ENCODE measurements around the gene TM9SF1. TPM values are rescaled to one million over a fixed set of nuclear protein-coding genes. Genes with fewer than 3 reads are reported as not detected.

Gene TM9SF1
- polyA plus RNA-seq (2013, experiment 1 of 2; ENCODE audit: insufficient read length), result 37.1 TPM
- 33.0 TPM for polyA plus RNA-seq (2013, experiment 2 of 2; ENCODE audit: insufficient read length)

GRCh38 chr14:24195186-24196070 lies at the start of gene TM9SF1:
Gene TM9SF1, minus strand, starts transcription at chr14:24195441. Its CDS starts 422 bp downstream, at chr14:24195019.
- DNase-seq, result peak; percentile 88

- no peak for DNase-seq
Measured at GRCh38 chr14:24243336-24243836, 48.1 kb upstream of the TM9SF1 start.

GRCh38 chr14:24241829-24242443 lies 46.7 kb upstream of the TM9SF1 start:
- DNase-seq, result peak; percentile 92

- no peak for DNase-seq
Measured at GRCh38 chr14:24240110-24240918, 45.1 kb upstream of the TM9SF1 start.

GRCh38 chr14:24238527-24239037 lies 43.3 kb upstream of the TM9SF1 start:
- no peak for DNase-seq

GRCh38 chr14:24238123-24238522 lies 42.9 kb upstream of the TM9SF1 start:
- no peak for DNase-seq

GRCh38 chr14:24237463-24237955 lies 42.3 kb upstream of the TM9SF1 start:
- no peak for DNase-seq

- DNase-seq, result no peak
Measured at GRCh38 chr14:24236689-24237462, 41.6 kb upstream of the TM9SF1 start.

- no peak for DNase-seq
Measured at GRCh38 chr14:24235804-24236688, 40.8 kb upstream of the TM9SF1 start.

GRCh38 chr14:24234095-24235005 lies 39.1 kb upstream of the TM9SF1 start:
- no peak for DNase-seq

- no peak for DNase-seq
Measured at GRCh38 chr14:24233538-24233866, 38.3 kb upstream of the TM9SF1 start.

GRCh38 chr14:24232645-24233537 lies 37.6 kb upstream of the TM9SF1 start, which contains the start of gene GMPR2:
Gene GMPR2, plus strand, starts transcription at chr14:24232929. Its CDS starts 325 bp downstream, at chr14:24233254.
- no peak for DNase-seq

GRCh38 chr14:24232121-24232644 lies 36.9 kb upstream of the TM9SF1 start, which contains the start of gene NEDD8:
Gene NEDD8, minus strand, starts transcription at chr14:24232367. Its CDS starts 100 bp downstream, at chr14:24232267.
- DNase-seq, result peak; percentile 99

- no peak for DNase-seq
Measured at GRCh38 chr14:24231263-24232120, 36.3 kb upstream of the TM9SF1 start.

- no peak for DNase-seq
Measured at GRCh38 chr14:24228902-24229301, 33.7 kb upstream of the TM9SF1 start.

- DNase-seq, result no peak
Measured at GRCh38 chr14:24226473-24226872, 31.2 kb upstream of the TM9SF1 start.

GRCh38 chr14:24224618-24225071 lies 29.4 kb upstream of the TM9SF1 start:
- DNase-seq, result peak; percentile 82

Measured in fibroblast of skin of scalp (primary cell).